Caki2 (cell line): Measurements from ENCODE around the gene PCTP. TPM values are rescaled to one million over a fixed set of nuclear protein-coding genes. Genes with fewer than 3 reads are reported as not detected.

Experiments used
- DNase-seq: peaks from one replicate; pipeline ENCODE4 v3.0.0-alpha.2; 2015; ENCODE audit warnings: low read depth
- in situ Hi-C: cut with HindIII; loops from 2 replicates; pipeline ENCODE4 v1.10.0; 2016; ENCODE audit warnings: low sequenced_read_pairs, low pct_unique_long_range_greater_than_20kb, mixed read lengths
- total RNA-seq: library from RNA; depleted of rRNA; stranded (reverse); fragments of >200 nt; shearing (Covaris generic); gene quantifications from 2 replicates; pipeline ENCODE4 v1.2.3, GENCODE V29; 2014; ENCODE audit warnings: low replicate concordance

Gene PCTP
- total RNA-seq, 1 experiment from 2014 or later = 27.9 TPM

DNA sequence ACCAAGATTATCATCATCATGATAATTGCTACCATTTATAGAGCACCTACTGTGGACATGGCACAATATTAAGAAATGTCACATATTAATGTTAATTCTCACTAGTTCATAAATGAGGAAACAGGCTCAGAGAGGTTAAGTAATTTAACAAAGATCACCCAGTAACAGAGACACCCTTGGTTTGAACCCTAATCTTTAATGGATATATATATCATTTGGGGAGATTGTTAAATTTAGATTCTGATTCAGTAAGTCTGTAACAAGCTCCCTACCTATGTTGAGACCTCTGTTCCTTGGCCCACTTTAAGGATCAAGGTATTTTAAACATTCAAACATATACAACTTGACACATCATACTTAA, 27.4 kb upstream of the PCTP start:
- no peak for DNase-seq
- in situ Hi-C loops = no loop called here

DNA sequence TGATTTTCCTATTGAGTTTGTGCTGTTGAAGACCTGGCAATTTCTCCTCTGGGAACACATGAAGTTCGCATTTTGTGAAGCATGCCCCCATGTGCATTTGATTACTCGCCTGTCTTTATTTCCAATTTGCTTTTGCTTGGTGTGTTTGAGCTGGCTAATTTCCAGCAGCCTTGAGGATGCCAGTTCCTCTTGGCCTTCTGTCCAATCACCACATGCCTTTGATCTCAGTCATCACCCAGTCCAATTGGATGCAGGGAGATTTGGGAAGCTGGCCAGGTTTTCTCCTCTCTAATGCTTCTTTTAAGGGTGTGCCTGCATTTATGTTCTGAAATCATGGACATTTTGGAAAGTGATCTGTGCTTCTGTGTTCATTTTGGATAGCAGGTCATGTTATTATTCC, 24.4 kb upstream of the PCTP start:
- in situ Hi-C loops = no loop called here
- peak; percentile 30 for DNase-seq

DNA sequence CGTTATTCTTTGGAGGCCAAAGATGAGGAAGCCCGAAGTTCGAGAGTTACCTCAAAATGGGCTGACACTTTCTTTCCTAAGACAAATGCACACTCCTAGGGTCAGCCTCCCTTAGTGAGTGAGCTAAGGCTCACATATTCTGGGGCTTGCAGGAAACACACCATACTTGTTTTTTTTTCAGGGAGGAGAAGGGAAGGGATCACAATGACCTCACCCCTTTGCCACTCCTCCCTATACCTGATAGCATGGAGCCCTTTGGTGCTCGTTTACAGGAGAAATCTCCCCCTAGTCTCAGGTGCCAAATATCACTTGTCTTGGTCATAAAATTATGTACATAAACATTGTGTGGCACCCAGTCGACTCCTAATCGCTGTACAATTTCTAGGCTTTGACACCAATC, 23.6 kb upstream of the PCTP start:
- in situ Hi-C loops = no loop called here

DNA sequence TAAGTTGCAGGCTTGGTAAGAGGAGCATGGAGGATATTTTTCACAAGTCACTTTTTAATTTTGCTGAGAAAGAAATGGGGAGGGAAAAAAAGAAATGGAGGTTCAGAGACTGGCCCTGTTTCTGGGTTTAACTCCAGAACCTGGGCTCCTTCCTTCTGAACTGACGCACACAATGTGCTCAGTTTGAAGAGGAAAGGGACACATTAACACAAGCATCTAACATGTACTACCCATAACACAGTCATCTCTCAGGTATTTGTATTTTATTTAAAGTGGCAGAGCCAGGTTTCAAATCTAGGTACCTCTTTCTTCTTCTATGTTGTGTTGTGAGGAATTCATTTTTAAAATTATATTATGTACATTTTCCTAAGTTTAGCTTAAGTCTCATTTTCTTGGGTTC, 22.9 kb upstream of the PCTP start:
- in situ Hi-C loops = no loop called here
- DNase-seq = no peak

More for the DNA sequence above, 23.6 kb upstream of the PCTP start:
- no peak for DNase-seq

DNA sequence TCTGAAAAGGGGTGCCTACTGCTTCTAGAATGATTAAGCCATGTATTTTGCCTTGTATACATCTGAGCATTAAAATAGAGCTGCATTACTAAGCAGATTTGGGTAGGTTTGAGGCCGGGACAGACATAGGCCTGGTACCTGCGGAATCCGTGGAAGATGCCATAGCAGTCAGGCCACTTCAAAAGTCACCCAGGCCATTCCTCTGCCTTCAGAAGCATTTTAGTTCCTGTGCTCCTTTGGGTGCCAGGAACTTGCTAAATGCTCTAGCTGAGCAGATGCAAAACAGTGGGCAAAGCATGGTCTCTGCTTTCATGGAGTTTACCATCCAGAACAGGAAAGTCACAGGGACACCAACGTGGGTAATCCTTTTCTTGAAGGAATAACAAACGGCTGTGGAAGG, 22.5 kb upstream of the PCTP start:
- in situ Hi-C loops = no loop called here

DNA sequence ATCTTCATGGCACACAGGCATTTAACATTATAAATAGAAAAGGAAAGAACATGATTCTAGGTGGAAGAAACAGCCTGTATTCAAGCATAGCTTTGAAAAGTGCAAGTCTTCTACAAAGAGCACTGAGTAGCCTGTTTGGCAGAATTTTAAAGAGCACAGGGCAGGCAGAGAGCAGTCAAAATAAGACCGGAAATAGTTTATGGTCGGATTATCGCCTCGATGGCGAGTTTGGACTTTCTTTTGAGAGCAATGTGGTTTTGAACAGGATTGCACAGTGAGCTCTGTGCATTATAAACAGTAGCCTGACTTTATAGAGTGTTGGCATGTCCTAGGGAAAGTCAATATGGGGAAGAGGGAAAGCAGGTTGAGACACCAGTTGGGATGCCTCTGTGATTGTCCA, 22.0 kb upstream of the PCTP start:
- in situ Hi-C loops = no loop called here
- no peak for DNase-seq

More for the DNA sequence above, 22.5 kb upstream of the PCTP start:
- no peak for DNase-seq

DNA sequence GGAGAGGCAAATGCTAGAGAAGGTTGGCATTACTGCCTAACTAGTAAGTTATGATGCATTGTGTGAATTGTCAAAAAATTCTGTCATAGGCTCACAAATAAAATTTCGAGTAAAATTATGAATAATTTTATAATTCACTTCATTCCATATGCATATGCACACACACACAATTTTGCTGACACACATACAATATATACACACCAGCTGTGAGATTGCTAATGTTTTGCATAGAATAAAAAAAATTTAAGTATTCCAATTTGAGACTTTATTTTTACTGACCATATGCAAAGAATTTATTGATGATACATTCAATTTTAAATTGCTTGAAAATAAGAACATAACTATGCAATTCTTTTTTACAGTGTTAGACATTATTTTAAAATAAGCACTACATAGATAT, 21.4 kb upstream of the PCTP start:
- in situ Hi-C loops = no loop called here
- no peak for DNase-seq

DNA sequence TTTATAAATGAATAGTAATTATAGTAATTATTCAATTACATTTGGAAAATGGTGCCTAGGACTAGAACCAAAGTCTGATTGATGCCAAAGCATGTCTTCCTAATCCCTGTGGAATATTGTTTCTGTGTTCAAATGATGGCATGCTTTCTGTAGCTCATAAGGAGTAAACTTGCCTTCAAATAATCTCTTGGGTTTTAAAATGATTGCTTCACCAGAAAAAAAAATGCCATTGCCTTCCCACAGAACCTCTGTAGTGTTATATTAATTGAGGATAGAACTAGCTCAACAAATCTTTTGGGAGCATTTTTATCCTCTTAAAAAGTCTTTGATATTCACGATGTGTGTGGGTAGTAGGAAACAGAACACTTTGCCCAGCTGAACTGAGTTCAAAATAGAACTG, 20.5 kb upstream of the PCTP start:
- DNase-seq = no peak
- in situ Hi-C loops = no loop called here

DNA sequence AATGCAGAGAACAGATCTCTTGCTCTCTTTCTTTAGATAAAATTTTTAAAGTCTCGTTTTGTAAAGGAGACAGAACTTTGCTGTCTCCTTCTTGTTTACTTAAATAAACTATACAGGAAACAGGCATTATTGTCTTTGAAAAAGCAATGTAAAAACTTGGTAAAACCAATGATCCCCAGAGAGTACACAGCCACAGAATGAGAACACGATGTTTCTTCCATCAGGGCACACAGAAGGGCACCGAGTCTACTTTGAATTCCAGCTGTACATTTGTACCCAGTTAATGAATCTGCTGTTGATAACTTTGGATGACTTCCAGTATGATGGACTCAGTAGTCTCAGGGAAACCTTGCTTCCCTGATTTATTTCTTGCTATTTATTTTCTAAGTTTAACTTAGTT, 20.0 kb upstream of the PCTP start:
- DNase-seq = no peak
- in situ Hi-C loops = no loop called here

DNA sequence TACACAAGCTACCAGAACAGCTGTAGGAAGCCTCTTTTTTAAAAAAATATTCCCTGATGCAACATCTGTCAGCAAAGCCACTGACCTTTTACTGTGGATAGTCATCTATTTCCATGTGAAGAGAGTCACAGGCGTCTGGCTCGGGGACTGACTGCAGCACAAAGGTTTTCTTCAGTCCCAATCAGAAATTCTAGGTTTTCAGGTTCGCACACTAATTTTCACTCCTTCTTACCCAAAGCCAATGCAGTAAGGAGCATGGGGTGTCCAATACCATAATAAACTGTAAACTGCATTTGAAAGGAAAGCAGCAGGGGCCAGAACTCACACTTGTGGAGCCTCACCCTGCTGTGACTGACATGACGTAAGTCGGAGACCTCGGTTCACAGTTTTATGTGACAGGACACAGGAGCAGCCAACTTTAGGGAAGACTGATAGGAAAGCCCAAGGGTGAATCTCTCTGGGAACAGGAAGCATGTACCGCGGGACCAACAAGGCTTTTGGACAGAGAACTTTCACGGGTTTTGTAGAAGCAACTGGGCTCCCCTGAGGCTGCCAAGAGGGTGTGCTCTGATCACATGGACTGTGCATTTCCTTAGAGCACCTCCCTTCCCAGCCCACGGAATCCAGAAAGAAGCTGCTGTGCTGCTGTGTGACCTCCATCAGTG, 19.1 kb upstream of the PCTP start:
- in situ Hi-C loops = no loop called here

DNA sequence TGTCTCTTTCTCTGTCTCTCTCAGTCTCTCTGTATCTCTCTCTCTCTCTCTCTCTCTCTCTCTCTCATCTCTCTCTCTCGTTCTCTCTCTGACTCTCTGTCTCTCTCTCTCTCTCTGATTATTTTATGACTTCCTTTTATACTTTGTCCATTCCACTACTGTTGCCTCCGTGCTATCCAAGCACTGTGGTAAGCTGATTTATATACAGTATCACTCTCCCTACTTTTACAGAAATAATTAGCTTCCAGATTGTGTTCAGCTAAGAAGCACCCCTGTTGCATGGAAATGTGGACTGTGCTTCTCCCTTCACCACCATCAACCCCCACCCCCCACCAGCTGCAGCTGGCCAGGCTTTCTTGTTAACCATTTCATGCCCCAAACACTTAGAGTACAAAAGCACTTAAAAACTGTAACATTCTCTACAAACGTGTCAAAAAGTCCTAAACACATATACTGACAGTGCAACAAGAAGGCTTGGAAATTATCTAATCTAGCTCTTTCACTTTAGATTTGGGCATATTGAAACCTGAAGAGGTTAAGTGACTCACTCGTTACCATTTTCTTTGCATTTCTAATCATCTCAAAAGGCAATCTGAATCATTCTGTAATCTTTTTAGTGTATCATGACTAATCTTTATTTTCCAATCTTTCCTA, 16.6 kb upstream of the PCTP start:
- DNase-seq = no peak
- in situ Hi-C loops = no loop called here

More for the DNA sequence above, 19.1 kb upstream of the PCTP start:
- no peak for DNase-seq

DNA sequence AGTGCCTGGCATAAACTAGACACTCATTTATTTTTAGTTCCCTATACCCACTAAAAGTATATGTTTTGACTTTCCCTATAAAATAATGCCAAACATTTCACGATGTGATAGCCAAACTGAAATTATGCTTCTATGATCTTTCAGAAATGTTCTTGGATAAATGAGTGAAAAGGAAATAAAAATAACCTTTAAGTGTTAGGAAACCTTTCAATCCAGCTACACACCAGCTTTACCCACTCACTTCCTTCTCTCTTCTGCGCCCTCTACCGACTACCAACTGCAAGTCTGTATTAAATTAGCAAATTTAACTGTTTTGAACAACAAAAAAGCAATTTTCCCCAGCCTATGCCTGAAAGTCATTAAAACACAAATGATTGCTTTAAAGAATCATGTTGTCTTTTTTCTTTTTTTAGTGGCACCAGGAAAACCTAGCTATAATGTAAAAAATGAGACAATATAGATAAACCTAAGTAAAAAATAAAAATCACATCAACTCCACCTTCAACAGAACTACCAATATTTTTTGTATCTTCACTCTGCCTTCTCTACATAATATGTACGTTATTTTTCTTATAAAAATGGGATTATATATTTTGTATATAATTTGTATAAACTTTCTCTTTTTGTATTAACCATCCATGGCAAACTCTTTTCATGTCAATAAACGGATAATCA, 15.0 kb upstream of the PCTP start:
- in situ Hi-C loops = no loop called here
- peak; percentile 25 for DNase-seq

DNA sequence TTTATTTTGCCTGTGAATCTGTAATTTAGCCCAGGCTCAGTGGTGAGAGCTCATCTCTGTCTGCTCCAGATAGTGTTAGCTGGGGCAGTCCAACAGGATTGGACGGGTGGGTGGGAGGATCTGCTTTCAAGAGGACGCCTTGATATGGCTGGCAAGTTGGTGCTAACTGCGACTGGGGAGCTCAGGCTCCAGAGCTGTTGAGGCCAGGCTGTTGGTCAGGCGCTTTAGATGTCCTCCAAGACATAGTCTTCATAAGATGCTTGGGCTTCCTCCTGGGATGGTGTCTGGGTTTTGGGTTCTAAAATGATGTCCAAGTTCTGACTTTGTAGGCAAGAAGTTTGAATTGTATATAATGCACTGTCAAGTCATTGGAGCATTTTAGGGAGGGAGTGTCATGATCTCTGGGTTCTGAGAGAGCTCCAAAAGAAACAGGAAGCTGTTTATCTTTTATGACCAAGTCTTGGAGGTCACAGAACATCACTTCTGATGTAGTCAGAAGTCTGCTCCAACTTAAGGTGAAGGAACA, 12.8 kb upstream of the PCTP start:
- in situ Hi-C loops = no loop called here
- no peak for DNase-seq

DNA sequence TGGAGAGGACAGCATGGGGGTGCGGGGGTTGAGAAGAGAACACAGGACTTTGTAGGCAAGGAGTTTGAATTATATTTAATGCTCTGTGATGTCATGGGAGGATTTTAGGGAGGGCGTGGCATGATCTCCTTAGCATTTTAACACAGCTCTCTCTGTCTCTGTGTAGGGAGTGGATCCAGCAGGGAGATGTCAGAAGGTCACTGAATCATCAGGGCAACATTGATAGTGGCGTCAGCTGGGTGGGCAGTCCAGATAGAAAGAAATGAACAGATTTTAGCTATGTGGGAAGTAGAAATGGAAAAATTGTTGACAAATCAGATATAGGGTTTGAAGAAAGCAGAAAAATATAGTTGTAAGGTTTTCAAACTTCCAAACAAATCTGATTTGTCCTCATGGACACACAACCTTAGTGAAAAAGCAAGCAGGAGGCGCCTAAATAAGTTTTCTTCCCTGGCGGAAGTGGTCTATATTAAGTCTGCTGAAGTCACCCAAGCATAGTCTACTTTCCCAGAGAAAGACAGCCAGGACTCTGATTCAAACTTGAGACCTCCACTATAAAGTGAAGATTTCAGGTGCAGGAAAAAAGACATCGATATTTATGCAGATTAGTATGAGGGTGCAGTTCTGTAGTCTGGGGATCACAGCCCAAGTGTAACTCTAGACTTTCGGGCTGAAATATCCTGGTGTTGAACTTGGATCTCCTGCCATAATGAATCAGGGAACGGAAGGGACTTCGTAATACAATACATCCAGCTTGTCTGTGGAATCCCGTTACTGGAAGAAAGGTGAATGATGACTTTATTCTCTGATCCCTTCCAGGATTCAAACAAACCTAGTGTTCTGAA, 10.1 kb upstream of the PCTP start:
- DNase-seq = no peak
- in situ Hi-C loops = no loop called here

DNA sequence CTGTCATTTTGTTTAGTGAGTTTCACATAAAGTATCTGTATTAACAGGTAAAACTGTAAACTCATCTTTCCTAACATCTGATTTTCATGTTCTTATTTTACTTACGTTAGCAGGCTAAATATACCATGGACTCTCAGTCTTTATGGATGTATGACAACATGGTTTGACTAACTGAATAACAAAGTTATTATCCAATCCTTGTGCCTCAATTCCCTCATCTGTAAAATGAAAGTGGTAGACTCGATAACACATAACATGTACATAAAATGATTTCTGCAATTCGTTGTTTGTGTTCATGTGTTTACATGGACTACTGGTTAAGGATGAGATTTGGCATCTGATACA, 9.5 kb upstream of the PCTP start:
- in situ Hi-C loops = no loop called here

DNA sequence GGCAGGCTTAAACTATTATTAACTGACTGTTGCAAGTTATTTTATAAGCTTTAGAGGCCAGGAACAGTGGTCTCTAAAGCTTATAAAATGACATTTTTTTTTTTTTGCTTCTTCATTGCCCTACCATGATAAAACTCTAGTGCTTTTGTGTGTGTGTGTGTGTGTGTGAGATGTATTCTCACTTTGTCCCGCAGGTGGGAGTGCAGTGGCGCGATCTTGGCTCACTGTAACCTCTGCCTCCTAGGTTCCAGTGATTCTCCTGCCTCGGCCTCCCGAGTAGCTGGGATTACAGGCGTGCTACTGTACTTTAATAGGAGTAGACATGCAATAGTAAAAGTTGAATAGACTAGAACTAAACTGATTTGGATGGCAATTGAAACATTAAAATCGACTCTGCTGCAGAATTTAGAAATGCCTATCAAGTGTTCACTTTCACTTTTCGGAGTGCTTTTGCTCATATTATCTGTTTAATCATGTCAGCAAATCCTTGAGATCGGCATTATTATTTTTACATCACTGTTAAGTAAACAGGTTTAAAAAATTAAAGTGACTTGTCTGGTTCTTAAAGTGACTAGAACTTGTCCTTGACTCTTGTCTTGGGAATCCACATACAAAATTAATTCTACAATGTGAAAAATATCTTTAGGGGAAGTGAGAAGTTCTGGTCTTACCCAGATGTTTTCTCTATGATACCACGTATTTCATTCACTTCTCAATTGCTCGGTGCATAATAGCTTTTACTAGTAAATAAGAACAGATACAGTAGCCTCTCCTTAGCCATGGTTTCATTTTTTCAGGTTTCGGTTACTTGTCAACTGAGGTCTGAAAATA, 8.4 kb upstream of the PCTP start:
- no peak for DNase-seq
- in situ Hi-C loops = no loop called here

More for the DNA sequence above, 9.5 kb upstream of the PCTP start:
- no peak for DNase-seq

DNA sequence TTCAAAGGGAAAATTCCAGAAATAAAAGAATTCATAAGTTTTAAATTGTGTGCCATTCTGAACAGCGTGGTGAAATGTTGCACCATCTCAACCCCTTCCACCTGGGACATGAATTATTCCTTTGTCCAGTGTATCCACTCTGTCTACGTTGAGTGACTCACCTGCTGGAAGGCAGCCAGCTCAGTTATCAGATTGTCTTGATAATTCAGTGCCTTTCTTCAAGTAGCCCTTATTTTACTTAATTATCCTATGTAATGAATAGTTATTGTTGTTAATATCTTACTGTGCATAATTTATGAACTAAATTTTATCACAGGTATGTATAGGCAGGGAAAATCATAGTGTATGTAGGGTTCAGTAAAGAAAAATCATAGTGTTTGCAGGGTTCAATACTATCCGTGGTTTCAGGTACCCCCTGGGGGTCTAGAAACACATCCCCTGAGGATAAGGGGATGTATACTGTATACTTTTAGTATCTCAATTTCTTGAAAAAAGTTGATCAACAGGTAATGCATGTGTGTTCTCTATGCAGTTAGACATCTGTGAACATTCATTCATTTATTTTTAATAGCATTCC, 7.7 kb upstream of the PCTP start:
- in situ Hi-C loops = no loop called here
- peak; percentile 51 for DNase-seq

DNA sequence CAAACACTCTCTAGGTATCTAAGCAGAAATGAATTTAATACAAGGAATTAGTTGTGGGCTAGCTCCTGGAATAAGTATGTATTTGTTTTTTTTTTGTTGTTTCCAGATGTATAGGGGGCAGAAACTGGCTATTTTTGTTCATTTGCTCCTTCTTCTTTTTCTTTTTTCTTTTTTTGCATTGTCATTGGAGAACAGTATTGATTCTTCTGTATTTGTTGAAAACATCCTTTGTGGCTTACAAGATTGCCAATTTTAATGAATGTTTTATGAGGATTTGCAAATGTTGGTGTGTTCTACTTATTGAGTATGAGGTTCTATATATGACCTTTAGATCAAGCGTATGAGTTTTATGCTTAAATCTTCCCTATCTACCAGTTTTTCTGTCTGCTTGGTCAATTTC, 5.6 kb upstream of the PCTP start:
- DNase-seq = no peak
- in situ Hi-C loops = no loop called here
